Nephron progenitor cell (in vitro differentiated cells): ENCODE results near the gene CEP112.

ENCODE experiments used
- DNase-seq: peaks from one replicate; pipeline ENCODE4 v3.0.0; 2021
- H3K27ac Mint-ChIP-seq: 2 replicates; pipeline ENCODE4 v1.8.0; 2021; ENCODE audit warnings: mild to moderate bottlenecking, moderate library complexity, mixed read lengths
- H3K27me3 Mint-ChIP-seq: 2 replicates; pipeline ENCODE4 v1.8.0; 2021; ENCODE audit warnings: mild to moderate bottlenecking, low read depth, mixed read lengths; ENCODE audit not compliant: poor library complexity
- H3K36me3 Mint-ChIP-seq: 2 replicates; pipeline ENCODE4 v1.8.0; 2021; ENCODE audit warnings: low read depth, mixed read lengths
- H3K4me1 Mint-ChIP-seq: 2 replicates; pipeline ENCODE4 v1.8.0; 2021; ENCODE audit warnings: mixed read lengths
- H3K4me3 Mint-ChIP-seq: 2 replicates; pipeline ENCODE4 v1.8.0; 2021; ENCODE audit warnings: mild to moderate bottlenecking, moderate library complexity, mixed read lengths
- H3K9me3 Mint-ChIP-seq: 2 replicates; pipeline ENCODE4 v1.8.0; 2021; ENCODE audit warnings: mild to moderate bottlenecking, moderate library complexity, mixed read lengths
- TF ChIP-seq, protein P1 (sequence below): fragments of 200-600 bp; sonication (generic); IDR thresholded peaks from 2 replicates; pipeline ENCODE4 v1.5.0; 2021; ENCODE audit warnings: antibody characterized with exemption

CEP112 gene

DNA sequence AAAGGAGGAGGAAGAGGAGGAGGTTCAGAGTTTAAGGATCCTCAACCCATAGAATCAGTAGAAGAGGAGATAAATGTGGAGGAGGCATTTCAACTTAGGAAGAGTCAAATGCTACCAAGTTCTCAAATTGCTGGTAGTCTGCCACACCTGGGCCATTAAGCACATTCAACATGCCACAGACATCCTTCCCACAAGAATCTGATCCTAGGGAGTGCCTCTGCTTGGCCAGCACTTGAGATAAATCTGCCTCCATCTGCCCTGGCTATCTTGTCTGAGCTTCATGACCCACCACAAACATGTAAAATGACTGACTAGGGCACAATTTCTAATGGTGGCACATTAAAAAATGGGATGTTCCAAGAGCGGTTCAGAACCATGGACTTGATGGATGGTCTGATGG lies 593.2 kb downstream of the CEP112 start:
- no peak for DNase-seq
- no peaks in the 10 kb centered on the region for H3K36me3 Mint-ChIP-seq
- no peak overlapping the region for H3K4me3 Mint-ChIP-seq
- H3K4me1 Mint-ChIP-seq = peaks cover 50% of the 10 kb centered on the region
- peak overlapping the region; percentile 80 for H3K27ac Mint-ChIP-seq
- TF ChIP-seq, protein P1, sequence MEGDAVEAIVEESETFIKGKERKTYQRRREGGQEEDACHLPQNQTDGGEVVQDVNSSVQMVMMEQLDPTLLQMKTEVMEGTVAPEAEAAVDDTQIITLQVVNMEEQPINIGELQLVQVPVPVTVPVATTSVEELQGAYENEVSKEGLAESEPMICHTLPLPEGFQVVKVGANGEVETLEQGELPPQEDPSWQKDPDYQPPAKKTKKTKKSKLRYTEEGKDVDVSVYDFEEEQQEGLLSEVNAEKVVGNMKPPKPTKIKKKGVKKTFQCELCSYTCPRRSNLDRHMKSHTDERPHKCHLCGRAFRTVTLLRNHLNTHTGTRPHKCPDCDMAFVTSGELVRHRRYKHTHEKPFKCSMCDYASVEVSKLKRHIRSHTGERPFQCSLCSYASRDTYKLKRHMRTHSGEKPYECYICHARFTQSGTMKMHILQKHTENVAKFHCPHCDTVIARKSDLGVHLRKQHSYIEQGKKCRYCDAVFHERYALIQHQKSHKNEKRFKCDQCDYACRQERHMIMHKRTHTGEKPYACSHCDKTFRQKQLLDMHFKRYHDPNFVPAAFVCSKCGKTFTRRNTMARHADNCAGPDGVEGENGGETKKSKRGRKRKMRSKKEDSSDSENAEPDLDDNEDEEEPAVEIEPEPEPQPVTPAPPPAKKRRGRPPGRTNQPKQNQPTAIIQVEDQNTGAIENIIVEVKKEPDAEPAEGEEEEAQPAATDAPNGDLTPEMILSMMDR = no peak
- no peaks in the 10 kb centered on the region for H3K9me3 Mint-ChIP-seq
- no peaks in the 10 kb centered on the region for H3K27me3 Mint-ChIP-seq

DNA sequence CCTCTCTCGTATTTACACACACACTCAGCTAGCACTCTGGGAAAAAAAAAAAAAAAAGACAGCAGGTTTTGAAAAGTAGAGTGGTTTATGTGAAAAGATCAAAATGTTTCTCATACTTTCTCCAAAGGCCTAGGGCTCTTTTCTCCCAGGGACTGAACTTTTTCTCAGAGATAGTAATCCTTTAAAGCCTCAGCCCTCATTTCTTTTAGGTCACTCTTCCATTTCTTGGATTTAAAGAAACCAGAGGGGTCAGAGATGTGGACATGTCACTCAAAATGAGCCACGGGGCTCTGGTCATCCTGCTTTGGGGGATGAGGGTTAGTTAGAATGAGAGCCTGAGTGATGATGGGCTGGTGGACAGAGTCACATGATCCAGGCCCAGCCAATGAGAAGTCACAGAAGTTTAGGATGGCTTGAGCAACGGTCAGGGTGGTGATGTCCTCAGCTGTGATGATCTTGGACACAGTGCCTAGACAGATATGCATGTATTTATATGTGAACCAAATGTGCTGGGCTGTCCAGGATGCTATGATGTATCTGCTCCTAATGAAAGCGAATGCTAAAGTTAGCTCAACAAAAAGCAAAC lies 596.8 kb downstream of the CEP112 start:
- DNase-seq = no peak
- peak overlapping the region; percentile 33 for H3K27ac Mint-ChIP-seq

DNA sequence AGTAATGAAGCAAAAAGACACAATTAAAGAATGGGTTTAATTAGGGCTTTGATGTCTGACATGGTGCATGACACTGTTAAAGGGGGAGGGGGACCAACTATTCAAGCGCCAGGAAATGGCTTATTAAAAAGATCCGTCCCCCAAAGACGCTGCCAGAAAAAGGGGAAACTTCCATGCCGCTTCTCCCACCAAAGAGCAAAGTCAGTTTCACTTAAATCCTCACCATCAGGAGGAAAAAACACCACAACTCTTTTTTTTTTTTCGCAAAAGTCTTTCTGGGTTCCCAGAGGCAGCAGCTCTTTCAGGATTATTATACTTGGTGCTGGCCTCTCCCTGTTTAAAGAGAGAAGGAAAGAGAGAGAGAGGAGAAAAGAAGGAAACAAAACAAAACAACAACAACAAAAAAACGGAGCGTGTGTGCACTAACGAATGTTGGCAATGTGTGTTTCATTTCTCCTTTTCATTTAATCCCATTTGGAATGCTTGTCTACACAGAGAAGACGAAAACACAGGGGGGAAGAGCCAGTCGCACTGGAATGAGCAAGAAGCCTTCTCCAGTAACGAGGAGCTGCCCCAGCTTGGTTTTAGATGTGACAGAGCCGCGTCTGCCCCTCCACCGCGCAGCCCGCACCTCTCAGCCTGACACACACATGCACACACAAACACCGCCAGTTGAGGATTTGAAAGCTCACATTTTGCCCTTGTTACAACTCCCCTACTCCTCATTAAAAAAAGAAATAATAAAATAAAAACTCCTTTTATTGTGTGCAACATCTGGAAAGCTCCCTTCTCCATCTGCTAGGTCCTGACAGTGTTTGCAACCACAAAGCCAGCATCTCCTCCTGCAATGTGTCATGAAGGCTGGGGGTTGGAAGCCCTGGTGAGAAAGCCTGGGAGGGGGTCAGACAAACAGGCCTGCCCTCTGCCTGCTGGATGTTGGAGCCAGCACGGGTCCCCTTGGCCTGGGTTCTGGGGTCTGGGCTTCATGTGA lies 597.8 kb downstream of the CEP112 start:
- TF ChIP-seq, protein P1 = no peak
- DNase-seq = peak; percentile 30
- peak overlapping the region; percentile 33 for H3K27ac Mint-ChIP-seq
- H3K9me3 Mint-ChIP-seq = no peaks in the 10 kb centered on the region
- no peaks in the 10 kb centered on the region for H3K36me3 Mint-ChIP-seq
- H3K4me3 Mint-ChIP-seq = peak overlapping the region; percentile 74
- peaks cover 4% of the 10 kb centered on the region for H3K27me3 Mint-ChIP-seq
- H3K4me1 Mint-ChIP-seq = peaks cover 50% of the 10 kb centered on the region

More for the DNA sequence above, 596.8 kb downstream of the CEP112 start:
- Mint-ChIP-seq H3K36me3 (no peaks in the 10 kb centered on the region), H3K27me3 (peaks cover 4% of the 10 kb centered on the region), H3K4me1 (peaks cover 59% of the 10 kb centered on the region), H3K4me3 (no peak overlapping the region), H3K9me3 (no peaks in the 10 kb centered on the region)
- TF ChIP-seq, protein P1 = no peak

DNA sequence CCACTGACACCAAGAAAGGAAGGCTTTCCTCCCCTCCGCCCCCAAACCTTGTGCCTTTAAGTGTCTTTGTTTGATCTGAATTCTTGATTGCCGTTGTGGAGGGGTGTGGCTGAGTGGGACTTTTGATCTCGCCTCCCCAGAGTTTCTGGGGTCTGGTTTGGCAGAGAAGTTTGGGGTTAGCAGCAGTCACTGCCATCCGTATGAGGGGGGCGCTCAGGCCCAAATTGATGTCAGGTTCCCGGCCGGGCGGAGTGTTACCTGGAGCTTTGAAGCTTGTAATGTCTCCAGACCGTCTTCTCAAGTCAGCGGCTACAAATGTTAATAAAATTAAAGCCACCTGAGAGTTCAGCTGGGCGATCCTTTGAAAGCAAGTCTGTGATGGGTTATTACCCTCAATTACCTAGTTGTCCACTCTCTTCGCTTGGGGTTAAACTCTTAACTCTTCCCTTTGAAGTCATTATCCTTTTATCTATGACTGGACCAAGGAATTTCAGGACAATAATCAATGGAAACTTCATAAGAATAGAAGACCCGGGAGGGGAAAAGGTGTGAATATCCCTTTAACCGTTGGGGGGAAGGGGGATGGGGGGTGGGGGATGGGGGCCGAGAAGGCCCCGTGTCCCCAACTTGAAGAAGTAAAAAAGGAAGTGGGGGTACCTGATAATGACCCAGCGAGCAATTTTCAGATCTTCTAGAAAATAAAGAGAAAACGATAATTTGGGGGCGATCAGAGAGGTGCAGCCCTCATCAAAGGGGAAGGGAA lies 598.7 kb downstream of the CEP112 start:
- Mint-ChIP-seq H3K4me1 (peaks cover 50% of the 10 kb centered on the region), H3K9me3 (no peaks in the 10 kb centered on the region), H3K4me3 (peak overlapping the region; percentile 74), H3K36me3 (no peaks in the 10 kb centered on the region), H3K27me3 (peaks cover 4% of the 10 kb centered on the region), H3K27ac (no peak overlapping the region)
- TF ChIP-seq, protein P1 = no peak
- DNase-seq = no peak

DNA sequence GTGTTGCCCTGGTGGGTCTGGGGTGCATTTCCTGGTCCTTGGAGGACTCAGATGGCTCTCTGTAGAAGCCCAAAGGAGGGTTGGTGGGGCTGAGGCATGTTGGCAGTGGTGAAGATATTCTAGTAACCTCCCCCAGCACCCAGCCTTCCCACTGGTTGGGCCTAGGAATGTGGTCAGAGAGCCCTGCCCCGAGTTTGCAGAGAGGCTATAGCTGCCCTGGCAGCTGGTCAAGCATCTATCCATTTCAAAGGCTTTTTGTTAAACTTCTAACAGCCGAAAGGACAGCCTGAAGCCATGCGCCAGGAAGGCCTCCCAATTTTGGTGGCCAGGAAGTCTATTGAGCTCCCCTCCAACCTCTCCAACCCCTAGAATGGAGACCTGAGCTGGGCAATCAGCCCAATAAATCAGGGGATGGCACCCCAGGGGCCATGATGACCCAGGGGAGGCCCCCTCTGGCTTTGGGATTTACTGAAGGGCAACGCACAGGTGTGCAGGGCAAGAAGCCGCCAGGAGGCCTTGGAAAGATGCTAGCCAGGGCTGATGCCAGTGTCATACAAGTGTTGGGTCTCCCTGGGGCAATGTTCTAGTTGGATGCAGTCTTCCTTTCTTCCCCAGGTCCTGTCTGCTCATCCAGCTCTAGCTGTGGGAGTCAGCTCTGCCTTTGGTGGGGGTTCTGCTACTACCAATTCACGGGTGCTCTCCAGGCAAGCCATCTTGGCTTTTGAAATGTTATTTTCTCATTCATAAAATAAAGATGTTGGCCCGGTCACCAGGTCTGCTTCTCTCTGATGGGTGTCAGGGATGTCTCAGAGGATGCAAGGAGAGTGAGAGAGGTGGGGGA lies 599.6 kb downstream of the CEP112 start:
- Mint-ChIP-seq H3K4me1 (peaks cover 59% of the 10 kb centered on the region), H3K27ac (no peak overlapping the region)

More for the DNA sequence above, 599.6 kb downstream of the CEP112 start:
- Mint-ChIP-seq H3K27me3 (peaks cover 4% of the 10 kb centered on the region), H3K36me3 (no peaks in the 10 kb centered on the region), H3K9me3 (no peaks in the 10 kb centered on the region), H3K4me3 (peak overlapping the region; percentile 44)
- TF ChIP-seq, protein P1 = no peak
- DNase-seq = no peak
